IMR-90 (cell line): Measurements from ENCODE around the gene DIP2B. TPM values are rescaled to one million over a fixed set of nuclear protein-coding genes. Genes with fewer than 3 reads are reported as not detected.

ENCODE experiments used
- ATAC-seq: fragments of 200-7000 bp; cut with Tn5 transposase; 2 replicates; pipeline ENCODE4 v1.9.1; 2020; ENCODE audit warnings: low read depth, mild to moderate bottlenecking, moderate library complexity
- BruUV-seq: library from RNA; stranded (reverse); fragments of 400-500 nt; replicated peaks from 2 replicates; lab custom pipeline; 2021; lab: Mats Ljungman, UMichigan
- CTCF ChIA-PET: fragments of 300-600 bp; formaldehyde crosslinking; extraction: SDS; loops from one replicate; lab custom pipeline; 2021; ENCODE audit warnings: antibody characterized with exemption; lab: Yijun Ruan, JAX
- POLR2A ChIA-PET: fragments of 300-600 bp; sonication (Branson Sonifier 250); formaldehyde crosslinking; loops from one replicate; lab custom pipeline; 2022; ENCODE audit warnings: antibody characterized with exemption; ENCODE audit not compliant: unreplicated experiment; lab: Charles Lee
- DNase-seq: peaks from one replicate; pipeline ENCODE4 v3.0.0; 2013
- H2AFZ ChIP-seq: replicated peaks from 2 replicates; pipeline ENCODE3; 2013; ENCODE audit warnings: low read length, mild to moderate bottlenecking; ENCODE audit not compliant: poor library complexity
- H2AK5ac ChIP-seq: 2 replicates; pipeline ENCODE4 v1.6.1; 2013; ENCODE audit warnings: low read depth, low read length, inconsistent platforms
- H2AK9ac ChIP-seq: replicated peaks from 2 replicates; pipeline ENCODE3; 2013; ENCODE audit warnings: mild to moderate bottlenecking, low read depth, low read length, moderate library complexity; ENCODE audit not compliant: poor library complexity
- H2BK120ac ChIP-seq: 2 replicates; pipeline ENCODE4 v1.6.1; 2013; ENCODE audit warnings: low read depth, low read length, inconsistent platforms
- H2BK15ac ChIP-seq: 3 replicates; pipeline ENCODE4 v1.6.1; 2013; ENCODE audit warnings: low read depth, low read length, inconsistent platforms
- H2BK20ac ChIP-seq: 2 replicates; pipeline ENCODE4 v1.6.1; 2013; ENCODE audit warnings: low read depth, mild to moderate bottlenecking, inconsistent platforms, low read length, moderate library complexity
- H2BK5ac ChIP-seq: 2 replicates; pipeline ENCODE4 v1.6.1; 2013; ENCODE audit warnings: mild to moderate bottlenecking, low read depth, low read length, inconsistent platforms; ENCODE audit not compliant: poor library complexity, severe bottlenecking
- H3K14ac ChIP-seq: replicated peaks from 2 replicates; pipeline ENCODE4 v1.6.1; 2013; ENCODE audit warnings: low read depth, low read length, inconsistent platforms
- H3K18ac ChIP-seq: 2 replicates; pipeline ENCODE4 v1.6.1; 2013; ENCODE audit warnings: low read depth, low read length, control low read depth
- H3K23ac ChIP-seq: 2 replicates; pipeline ENCODE4 v1.6.1; 2013; ENCODE audit warnings: low read depth, low read length, inconsistent platforms
- H3K27ac ChIP-seq: 2 replicates; pipeline ENCODE4 v1.5.1; 2013; ENCODE audit warnings: mild to moderate bottlenecking, control low read depth, low read length; ENCODE audit not compliant: insufficient read depth
- H3K27me3 ChIP-seq: 2 replicates; pipeline ENCODE4 v1.6.1; 2013; ENCODE audit warnings: low read length; ENCODE audit not compliant: control insufficient read depth, insufficient read depth
- H3K36me3 ChIP-seq: 2 replicates; pipeline ENCODE4 v1.6.1; 2013; ENCODE audit warnings: low read length, mixed read lengths; ENCODE audit not compliant: control insufficient read depth, insufficient read depth
- H3K4ac ChIP-seq: 2 replicates; pipeline ENCODE4 v1.6.1; 2013; ENCODE audit warnings: low read depth, low read length, inconsistent platforms
- H3K4me1 ChIP-seq: 2 replicates; pipeline ENCODE4 v1.6.1; 2013; ENCODE audit warnings: low read length, mixed read lengths; ENCODE audit not compliant: control insufficient read depth, insufficient read depth
- H3K4me2 ChIP-seq: 2 replicates; pipeline ENCODE4 v1.6.1; 2013; ENCODE audit warnings: low read depth, mild to moderate bottlenecking, control low read depth, low read length, moderate library complexity
- H3K4me3 ChIP-seq: 2 replicates; pipeline ENCODE4 v1.5.1; 2013; ENCODE audit warnings: low read depth, mild to moderate bottlenecking, control low read depth, low read length, moderate library complexity; ENCODE audit not compliant: insufficient read depth
- H3K56ac ChIP-seq: 2 replicates; pipeline ENCODE4 v1.6.1; 2013; ENCODE audit warnings: low read length, inconsistent platforms; ENCODE audit not compliant: insufficient read depth; ENCODE audit errors: extremely low read depth
- H3K79me1 ChIP-seq, 2 experiments: 2 replicates each; pipeline ENCODE4 v1.6.1; 2013; ENCODE audit warnings: low read length in 2 of 2, inconsistent platforms in 1 of 2, low read depth in 1 of 2
- H3K9ac ChIP-seq: 2 replicates; pipeline ENCODE4 v1.6.1; 2013; ENCODE audit warnings: low read depth, low read length, control low read depth
- H3K9me1 ChIP-seq: 2 replicates; pipeline ENCODE4 v1.6.1; 2013; ENCODE audit warnings: low read length, inconsistent platforms; ENCODE audit not compliant: insufficient read depth
- H3K9me3 ChIP-seq: 2 replicates; pipeline ENCODE4 v1.6.1; 2013; ENCODE audit warnings: low read length; ENCODE audit not compliant: control insufficient read depth, insufficient read depth
- H4K20me1 ChIP-seq: 2 replicates; pipeline ENCODE4 v1.6.1; 2013; ENCODE audit warnings: low read length, inconsistent platforms; ENCODE audit not compliant: insufficient read depth
- H4K5ac ChIP-seq: 2 replicates; pipeline ENCODE4 v1.6.1; 2013; ENCODE audit warnings: mild to moderate bottlenecking, low read depth, low read length, control low read depth
- H4K8ac ChIP-seq, 2 experiments: 2 replicates each; pipeline ENCODE4 v1.6.1; 2013; ENCODE audit warnings: low read depth in 2 of 2, low read length in 2 of 2, control low read depth in 1 of 2, inconsistent platforms in 1 of 2
- H4K91ac ChIP-seq: 2 replicates; pipeline ENCODE4 v1.6.1; 2013; ENCODE audit warnings: low read depth, low read length, inconsistent platforms; ENCODE audit not compliant: insufficient read depth
- CEBPB ChIP-seq: IDR thresholded peaks from 2 replicates; pipeline ENCODE4 v1.6.1; 2012; ENCODE audit warnings: low read depth, low read length, improper control_type of control experiment
- MAZ ChIP-seq: IDR thresholded peaks from 2 replicates; pipeline ENCODE4 v1.6.1; 2012; ENCODE audit warnings: low read depth, mild to moderate bottlenecking, low read length, improper control_type of control experiment, moderate library complexity, borderline replicate concordance
- MXI1 ChIP-seq: IDR thresholded peaks from 2 replicates; pipeline ENCODE4 v1.6.1; 2012; ENCODE audit warnings: low read depth, mild to moderate bottlenecking, low read length, moderate library complexity, borderline replicate concordance
- POLR2A ChIP-seq: IDR thresholded peaks from 2 replicates; pipeline ENCODE4 v1.6.1; 2012; ENCODE audit warnings: mild to moderate bottlenecking, low read depth, low read length
- RAD21 ChIP-seq: IDR thresholded peaks from 2 replicates; pipeline ENCODE4 v1.6.1; 2012; ENCODE audit warnings: low read length, improper control_type of control experiment
- RCOR1 ChIP-seq: IDR thresholded peaks from 2 replicates; pipeline ENCODE4 v1.6.1; 2012; ENCODE audit warnings: mild to moderate bottlenecking, low read length, improper control_type of control experiment; ENCODE audit not compliant: insufficient replicate concordance
- RFX5 ChIP-seq: IDR thresholded peaks from 2 replicates; pipeline ENCODE4 v1.8.0; 2012; ENCODE audit warnings: low read depth, mild to moderate bottlenecking, low read length, moderate library complexity
- whole genome bisulfite sequencing, 2 experiments: methylation state at CpG; one replicate each; pipeline versions ENCODE4 v1.1.5 to v1.1.7; 2013; ENCODE audit warnings: missing lambda C conversion rate in 2 of 2; ENCODE audit not compliant: insufficient read length in 1 of 2; ENCODE audit errors: extremely low coverage in 2 of 2; 5-methylcytosine and 5-hydroxymethylcytosine counted together
- dilution Hi-C: fragments of 300-500 bp; cut with HindIII; formaldehyde crosslinking; loops from one replicate; pipeline ENCODE4 v1.14.3; 2018; ENCODE audit warnings: low sequenced_read_pairs; ENCODE audit not compliant: unreplicated experiment
- in situ Hi-C: fragments of 300-500 bp; cut with MboI; formaldehyde crosslinking; loops from 3 replicates; pipeline ENCODE4 v1.14.3; 2019; ENCODE audit warnings: low sequenced_read_pairs, inconsistent platforms, mixed read lengths
- intact Hi-C: fragments of 100-400 bp; cut with micrococcal nuclease; formaldehyde crosslinking; loops from 2 replicates; pipeline ENCODE4 v1.10.0; 2022
- polyA plus RNA-seq, 3 experiments: library from polyadenylated mRNA; depleted of rRNA; stranded (reverse); fragments of >200 nt; gene quantifications; 2 replicates each; pipeline ENCODE4 v1.2.3, GENCODE V29; 2012; ENCODE audit warnings: low replicate concordance in 1 of 3
- total RNA-seq: library from RNA; depleted of rRNA; stranded (reverse); fragments of >200 nt; gene quantifications from 2 replicates; pipeline ENCODE4 v1.2.3, GENCODE V29; 2012
- TF ChIP-seq, protein P1 (sequence below): fragments of 150-350 bp; IDR thresholded peaks from 2 replicates; pipeline ENCODE4 v1.6.1; 2017; ENCODE audit warnings: mild to moderate bottlenecking, antibody characterized with exemption, low read length, low read depth

DIP2B gene
- total and polyA plus RNA-seq, 2 of the 4 experiments (the other 2 are of a cell fraction), result 7.7 to 12.9 TPM

DNA sequence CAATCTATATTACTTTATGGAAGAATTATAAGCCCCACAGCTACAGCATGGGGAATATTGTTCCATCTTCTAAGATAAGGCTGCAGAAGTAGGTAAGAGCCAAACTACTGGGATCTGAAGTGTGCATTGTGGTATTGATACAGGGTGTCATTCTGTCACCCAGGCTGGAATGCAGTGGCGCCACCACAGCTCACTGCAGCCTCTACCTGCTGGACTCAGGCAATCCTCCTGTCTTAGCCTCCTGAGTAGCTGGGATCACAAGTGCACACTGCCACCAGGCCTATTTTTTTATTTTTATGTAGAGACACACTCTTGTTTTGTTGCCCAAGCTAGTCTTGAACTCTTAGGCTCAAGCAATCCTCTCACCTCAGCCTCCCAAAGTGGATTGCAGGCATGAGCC, 21.3 kb upstream of the DIP2B start:
- H3K27ac ChIP-seq, result no peak overlapping the region
- DNase-seq (no peak), ATAC-seq (no peak)
- no peak overlapping the region for H2BK5ac ChIP-seq
- intact Hi-C loops, result no loop called here
- H2BK120ac ChIP-seq, result no peak overlapping the region
- H3K4me3 ChIP-seq, result no peak overlapping the region
- H3K18ac ChIP-seq, result no peak overlapping the region
- no peaks in the 10 kb centered on the region for H3K27me3 ChIP-seq
- H3K4ac ChIP-seq, result no peak overlapping the region
- in situ Hi-C loops, result loop anchor here (25.0 kb wide), 1 partner anchor 504 kb away; no protein-coding TSS in a partner anchor
- dilution Hi-C loops, result no loop called here
- H2BK15ac ChIP-seq, result no peak overlapping the region
- TF ChIP-seq, protein P1, sequence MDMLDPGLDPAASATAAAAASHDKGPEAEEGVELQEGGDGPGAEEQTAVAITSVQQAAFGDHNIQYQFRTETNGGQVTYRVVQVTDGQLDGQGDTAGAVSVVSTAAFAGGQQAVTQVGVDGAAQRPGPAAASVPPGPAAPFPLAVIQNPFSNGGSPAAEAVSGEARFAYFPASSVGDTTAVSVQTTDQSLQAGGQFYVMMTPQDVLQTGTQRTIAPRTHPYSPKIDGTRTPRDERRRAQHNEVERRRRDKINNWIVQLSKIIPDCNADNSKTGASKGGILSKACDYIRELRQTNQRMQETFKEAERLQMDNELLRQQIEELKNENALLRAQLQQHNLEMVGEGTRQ, result no peak
- TF ChIP-seq RFX5 (no peak), RAD21 (no peak), CEBPB (no peak), RCOR1 (no peak), MAZ (no peak), MXI1 (no peak), POLR2A (no peak)
- no peaks in the 10 kb centered on the region for H3K4me1 ChIP-seq
- H2AK9ac ChIP-seq, result no peak overlapping the region
- H2BK20ac ChIP-seq, result no peak overlapping the region
- no peak overlapping the region for H3K9ac ChIP-seq
- no peak overlapping the region for H4K5ac ChIP-seq
- no CpG with 5 or more reads among the region's 1 CpG for WGBS, 2 experiments
- BruUV-seq, result no TSS peak
- CTCF ChIA-PET, result no interaction called here
- no peaks in the 10 kb centered on the region for H3K79me1 ChIP-seq
- H2AK5ac ChIP-seq, result no peak overlapping the region
- H4K91ac ChIP-seq, result no peak overlapping the region
- no peaks in the 10 kb centered on the region for H4K20me1 ChIP-seq
- H3K14ac ChIP-seq, result no peak overlapping the region
- H3K23ac ChIP-seq, result no peak overlapping the region
- no peak overlapping the region for H2AFZ ChIP-seq
- H3K56ac ChIP-seq, result no peak overlapping the region
- POLR2A ChIA-PET, result no interaction called here
- no peak overlapping the region for H3K4me2 ChIP-seq
- H3K9me1 ChIP-seq, result no peaks in the 10 kb centered on the region; the same call in 1 of the 2 replicates
- H4K8ac ChIP-seq, result no peak overlapping the region
- H3K9me3 ChIP-seq, result no peaks in the 10 kb centered on the region
- H3K36me3 ChIP-seq, result no peaks in the 10 kb centered on the region
